Stimulated activated CD8-positive, alpha-beta memory T cell treated with anti-CD3 and anti-CD28 coated beads, Interleukin-7, amount 100 ng/mL, for 1 hour (primary cell): ENCODE measurements around the gene FTCDNL1.
A peak's percentile ranks its signal among the peaks of the same experiment; 100 is the strongest.

Experiments
- DNase-seq, 2 donors: peaks; one replicate each; pipeline ENCODE4 v3.0.0-alpha.2; 2020; ENCODE audit warnings: low read depth in 2 of 2

FTCDNL1 gene

DNA sequence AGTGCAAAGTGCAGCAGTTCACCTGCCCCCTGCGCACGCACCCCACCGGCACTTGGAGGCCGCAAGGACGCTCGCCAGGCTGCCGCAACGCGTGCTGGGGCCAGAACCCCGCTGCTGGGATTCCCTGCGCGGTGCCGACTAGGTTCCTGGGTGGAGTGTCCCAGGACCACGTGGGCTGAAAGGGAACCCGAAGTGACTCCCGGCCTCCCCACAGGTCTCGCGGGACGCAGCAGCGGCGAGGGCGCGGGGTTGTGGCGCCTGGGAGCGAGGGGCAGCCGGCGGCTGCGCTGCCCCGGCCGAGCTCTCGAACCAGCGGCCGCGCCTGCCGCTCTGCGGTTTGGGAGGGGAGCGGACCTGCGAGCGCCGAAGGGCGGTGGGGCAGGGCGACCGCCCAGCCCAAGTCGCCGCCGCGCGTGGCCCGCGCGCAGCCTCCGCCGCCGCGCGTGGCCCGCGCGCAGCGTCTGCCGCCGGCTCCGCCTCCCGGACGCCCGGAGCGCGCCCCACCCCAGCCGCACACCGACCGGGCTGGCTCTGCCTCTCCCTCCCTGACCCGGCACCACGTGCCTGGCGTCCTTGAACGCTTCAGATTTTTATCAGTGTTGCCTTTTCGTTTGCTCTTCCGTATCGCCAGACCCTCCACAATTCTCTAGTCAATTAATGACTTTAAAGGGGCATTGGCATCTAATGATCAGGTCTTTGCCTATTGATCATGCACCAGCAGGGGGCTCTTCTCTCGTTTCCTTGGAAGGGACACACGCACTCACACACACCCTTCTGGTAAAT, at the start of gene FTCDNL1:
TSS of gene FTCDNL1 (minus strand) at position 475 of the 783 bp plus-strand sequence. CDS start 2,230 bp downstream, outside the sequence.
- DNase-seq, result peak; percentile 19 to 24

- no peak for DNase-seq
Measured at GRCh38 chr2:199896617-199897016, 45.6 kb upstream of the FTCDNL1 start.

DNA sequence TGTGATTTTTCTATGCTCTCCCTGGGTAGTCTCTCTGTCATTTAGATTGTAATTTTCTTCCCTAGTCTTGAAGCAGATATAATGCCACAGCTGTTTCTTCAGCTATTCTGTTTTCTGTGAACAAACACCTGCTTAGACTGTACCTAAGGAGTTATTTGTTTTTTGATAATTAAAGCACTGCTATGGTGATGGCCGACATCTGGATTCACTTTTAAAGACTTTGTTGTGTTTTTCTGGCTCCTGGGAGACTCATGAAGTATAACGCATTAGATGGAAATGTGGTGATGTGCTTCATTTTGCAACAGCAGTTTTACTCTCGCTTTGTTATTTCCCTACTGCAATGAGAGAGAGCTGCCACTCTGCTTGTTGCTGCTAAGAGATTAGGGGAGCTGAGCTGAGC, 44.4 kb upstream of the FTCDNL1 start:
- DNase-seq, result no peak

DNA sequence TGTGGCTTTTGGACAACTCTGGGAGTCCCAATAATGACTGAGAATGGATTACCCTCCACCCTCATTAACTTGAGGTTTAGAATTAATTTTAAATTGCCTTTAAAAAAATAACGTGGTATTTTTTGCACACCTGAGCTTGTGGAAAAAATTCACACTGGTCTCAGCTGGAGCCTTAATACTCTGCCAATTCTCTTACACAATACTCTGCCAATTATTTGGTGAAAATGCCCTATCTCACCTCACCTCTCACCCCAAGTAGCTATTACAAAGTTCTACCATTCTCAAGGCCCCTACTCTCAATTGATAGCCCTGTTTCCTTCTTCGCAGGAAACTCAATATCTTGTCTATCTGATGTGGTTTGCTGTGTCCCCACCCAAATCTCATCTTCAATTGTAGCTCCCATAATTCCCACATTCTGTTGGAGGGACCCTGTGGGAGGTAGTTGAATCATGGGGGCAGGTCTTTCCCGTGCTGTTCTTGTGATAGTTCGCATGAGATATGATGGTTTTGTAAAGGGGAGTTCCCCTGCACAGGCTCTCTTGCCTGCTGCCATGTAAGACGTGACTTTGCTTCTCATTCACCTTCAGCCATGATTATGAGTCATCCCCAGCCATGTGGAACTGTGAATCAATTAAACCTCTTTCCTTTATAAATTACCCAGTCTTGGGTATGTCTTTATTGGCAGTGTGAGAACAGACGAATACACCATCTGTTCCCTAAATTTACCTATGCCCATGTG, 32.7 kb upstream of the FTCDNL1 start:
- no peak for DNase-seq

DNA sequence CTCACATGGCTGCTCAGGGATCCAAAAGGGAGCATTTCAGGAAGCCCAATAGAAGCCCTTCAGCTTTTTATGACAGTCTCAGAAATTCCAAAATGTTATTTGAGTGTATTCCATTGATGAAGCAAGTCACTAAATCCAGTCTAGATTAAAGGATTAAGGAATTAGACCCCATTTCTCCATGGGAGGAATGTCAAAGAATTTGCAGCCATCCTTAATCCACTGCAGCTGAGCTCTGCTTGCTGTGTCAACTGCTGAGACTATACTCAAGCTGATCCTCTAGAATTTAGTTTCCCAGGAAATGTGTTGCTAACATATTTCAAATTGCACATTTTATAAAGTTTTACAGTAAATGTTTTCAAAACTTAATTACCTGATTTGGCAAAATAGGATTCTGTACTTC, 31.7 kb upstream of the FTCDNL1 start:
- no peak for DNase-seq

DNA sequence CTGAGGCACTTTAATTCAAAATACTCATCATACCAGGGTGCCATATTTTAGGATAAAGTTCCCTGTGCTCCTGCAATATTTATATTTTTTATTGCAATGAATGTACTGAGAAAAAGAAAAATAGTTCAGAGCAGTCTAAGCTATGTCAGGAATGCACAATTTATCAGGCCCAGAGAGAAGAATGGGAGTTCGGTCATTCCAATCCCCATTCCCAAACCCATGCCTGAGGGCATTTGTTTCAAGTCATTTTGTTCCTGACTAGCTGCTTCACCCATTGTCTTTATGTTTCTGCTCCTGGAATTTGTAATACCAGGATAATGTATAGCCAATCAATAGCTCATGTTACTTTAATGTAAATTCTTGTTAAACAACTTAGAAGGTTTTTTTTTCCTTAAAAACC, 24.4 kb upstream of the FTCDNL1 start:
- DNase-seq, result no peak

- no peak for DNase-seq
Measured at GRCh38 chr2:199874209-199874608, 23.2 kb upstream of the FTCDNL1 start.

DNA sequence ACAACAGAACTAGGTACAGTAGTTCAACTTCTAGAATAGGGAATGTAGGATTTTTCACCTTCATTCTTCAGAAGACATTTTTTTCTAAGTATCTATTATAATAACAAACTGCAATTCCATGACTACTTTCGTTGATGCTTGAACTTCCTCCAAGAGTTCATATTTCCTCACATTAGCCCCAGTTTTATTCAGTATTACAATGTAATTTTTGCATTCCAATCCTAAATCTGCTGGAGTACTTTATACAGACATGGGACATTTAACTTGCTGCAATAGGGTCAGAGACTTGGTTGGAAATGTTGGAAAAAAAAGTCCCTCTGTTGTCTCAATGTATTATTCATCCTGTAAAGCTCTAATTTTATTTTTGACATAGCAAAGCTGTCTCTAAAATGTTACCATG, 19.6 kb upstream of the FTCDNL1 start:
- DNase-seq, result no peak

GRCh38 chr2:199869653-199870052, 18.7 kb upstream of the FTCDNL1 start:
- no peak for DNase-seq

GRCh38 chr2:199869227-199869541, 18.2 kb upstream of the FTCDNL1 start:
- DNase-seq, result no peak

GRCh38 chr2:199868431-199869226, 17.6 kb upstream of the FTCDNL1 start:
- no peak for DNase-seq

GRCh38 chr2:199865905-199866304, 14.9 kb upstream of the FTCDNL1 start:
- no peak for DNase-seq

- DNase-seq, result no peak
Measured at GRCh38 chr2:199862788-199863187, 11.8 kb upstream of the FTCDNL1 start.

DNA sequence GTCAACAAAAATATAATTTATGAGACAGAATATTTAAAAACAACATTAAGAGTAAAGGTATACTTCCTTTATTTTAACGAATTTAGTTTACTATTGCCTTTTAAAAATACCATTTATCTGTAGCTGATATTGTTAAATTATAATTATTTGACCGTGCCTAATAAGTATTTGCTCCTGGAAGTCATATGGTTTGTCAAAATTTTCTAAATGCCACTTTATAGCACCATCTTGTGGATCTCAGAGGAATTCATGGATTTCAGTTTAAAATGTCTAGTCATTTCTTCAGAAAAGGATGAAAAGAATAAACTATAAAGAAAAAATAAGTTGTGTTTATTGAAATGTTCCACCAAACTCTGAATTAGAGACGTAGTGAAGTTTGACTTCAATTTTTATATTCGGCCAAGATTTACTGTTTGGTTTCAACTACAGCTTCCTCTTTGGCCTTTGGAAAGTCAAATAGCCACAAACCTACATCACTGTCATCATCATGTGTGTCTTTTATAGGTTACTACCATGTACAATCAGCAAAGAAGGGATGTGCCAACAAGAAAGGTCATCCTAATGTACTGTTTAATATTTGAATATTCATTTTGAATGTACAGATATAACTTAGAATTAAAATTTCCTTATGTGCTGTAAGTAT, 10.3 kb upstream of the FTCDNL1 start:
- DNase-seq, result no peak

DNA sequence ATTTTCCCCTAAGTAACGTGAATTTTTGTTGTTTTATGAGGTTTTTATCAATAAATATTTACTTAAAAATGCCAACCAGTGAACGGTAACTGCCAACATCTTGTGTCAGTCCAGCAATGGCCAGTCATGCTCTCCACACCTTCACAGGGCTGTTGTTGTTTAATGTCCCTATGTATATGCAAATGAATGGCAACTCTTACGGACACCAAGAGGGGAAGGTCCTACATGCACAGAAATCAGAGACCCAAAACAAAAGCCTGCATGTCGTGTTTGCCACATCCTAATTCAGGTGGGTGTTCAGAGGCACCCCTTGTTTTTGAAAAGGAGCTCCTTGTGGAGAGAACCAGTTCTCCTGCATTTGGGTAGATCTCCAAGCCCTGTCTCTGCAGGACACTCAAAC, 4.8 kb upstream of the FTCDNL1 start:
- no peak for DNase-seq

DNA sequence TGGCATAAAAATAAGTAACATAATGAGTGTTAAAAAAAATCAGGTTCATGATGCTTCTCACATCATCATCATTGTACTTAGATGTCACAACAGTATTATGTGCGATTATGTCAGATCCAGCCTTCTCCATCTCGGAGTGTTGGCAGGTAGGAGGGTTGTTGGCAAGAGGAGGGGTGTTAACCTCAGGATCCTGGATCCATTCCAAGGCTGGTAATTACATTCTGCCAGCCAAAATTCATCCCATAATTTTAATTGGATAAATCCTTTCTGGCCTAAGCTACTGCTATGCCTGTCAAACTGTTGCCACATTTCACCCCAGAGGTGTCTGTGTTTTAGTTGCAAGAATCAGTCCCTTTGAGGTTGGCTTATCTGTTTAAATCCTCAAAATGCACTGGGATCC, 891 bp upstream of the FTCDNL1 start:
- no peak for DNase-seq

DNA sequence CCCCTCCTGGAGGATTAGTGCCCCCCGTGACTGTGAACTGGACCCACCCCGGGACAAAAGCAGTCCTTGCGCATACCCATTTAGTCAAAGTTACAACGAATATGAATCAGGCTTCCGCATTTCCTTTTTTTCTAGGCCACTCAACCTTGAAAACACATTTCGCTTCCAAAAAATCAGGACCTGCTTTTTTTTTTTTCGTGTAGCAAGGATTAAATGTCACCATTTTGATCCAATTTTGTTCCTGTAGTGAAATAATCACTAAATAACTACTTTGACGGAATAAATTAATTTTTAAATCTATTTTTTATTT, 464 bp upstream of the FTCDNL1 start:
- no peak for DNase-seq

- no peak for DNase-seq
Measured at GRCh38 chr2:199850218-199850717, 724 bp downstream of the FTCDNL1 start.

DNA sequence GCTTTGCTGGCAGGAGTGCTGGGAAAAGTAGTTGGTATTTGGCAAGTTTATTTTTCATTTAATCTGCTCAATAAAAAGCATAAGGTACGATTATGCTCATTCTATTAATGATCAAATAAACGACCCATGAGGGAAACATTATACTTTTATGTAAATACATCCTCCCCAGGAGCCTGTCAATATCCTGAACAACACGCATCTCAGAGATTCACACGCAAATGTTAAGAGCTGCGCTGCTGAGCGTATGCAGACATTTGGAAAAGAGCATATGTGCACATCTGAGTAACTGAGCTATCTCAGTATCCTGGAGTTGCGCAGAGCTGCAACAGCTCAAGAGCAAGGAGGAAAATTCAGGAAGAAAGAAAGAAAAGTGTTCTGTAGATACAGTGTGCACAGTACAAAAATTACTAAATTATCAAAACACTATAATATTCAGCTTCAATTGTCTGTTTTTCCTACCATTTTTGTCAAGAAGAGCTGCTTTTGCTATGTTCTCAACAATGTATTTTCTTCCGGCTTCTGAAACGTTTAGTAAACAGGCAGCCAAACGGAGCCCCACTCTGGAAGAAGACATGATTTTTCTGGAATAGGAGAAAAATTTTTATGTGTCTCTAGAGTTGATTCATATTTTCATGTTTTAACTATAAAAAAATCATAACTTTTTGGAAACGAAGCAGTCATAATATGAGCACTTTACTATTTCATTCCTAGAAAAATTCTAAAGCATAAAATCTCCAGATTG, 2.4 kb downstream of the FTCDNL1 start:
- DNase-seq, result no peak

DNA sequence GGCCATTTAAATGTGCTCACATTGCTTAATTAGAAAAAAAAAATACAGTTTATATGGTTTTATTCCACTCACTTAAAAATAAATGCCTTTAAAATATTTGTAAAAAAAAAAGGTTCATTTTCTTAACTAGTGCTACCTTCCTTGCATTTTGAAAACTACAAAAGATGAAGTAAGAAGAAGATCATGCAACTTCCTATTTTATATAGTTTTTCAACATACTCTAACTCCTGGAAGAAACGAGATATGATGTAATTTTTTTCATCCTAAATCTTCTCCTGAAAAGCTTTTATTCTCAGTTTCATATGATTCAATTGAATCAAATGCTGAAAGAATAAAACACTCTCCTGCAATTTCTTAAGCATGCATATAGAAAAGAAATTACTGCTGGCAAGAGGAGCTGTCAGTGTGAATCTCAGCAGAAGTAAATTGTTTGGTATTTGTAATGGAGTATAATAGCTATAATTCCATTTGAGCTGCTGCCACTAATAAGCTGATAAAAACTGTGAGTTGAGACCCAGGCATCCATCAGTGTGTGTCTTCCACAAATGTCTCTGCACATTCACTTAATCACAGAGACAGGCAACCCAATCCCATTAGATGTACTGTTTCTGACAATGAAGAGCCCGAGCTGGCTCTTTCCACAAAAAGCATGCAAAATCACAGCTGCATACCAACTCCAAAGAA, 3.7 kb downstream of the FTCDNL1 start:
- no peak for DNase-seq
